ENCODE data around the gene CDHR3.

The CDHR3 gene

GRCh38 chr7:106047818-106048705, 85.0 kb downstream of the CDHR3 start:
- TF ChIP-seq ZNF37A (tag by site-specific recombination; IDR thresholded peaks at IDR 0.05), result no peak
- TF ChIP-seq ZFP37 (tag by site-specific recombination; IDR thresholded peaks at IDR 0.05), result no peak
- peak; percentile 96 for TF ChIP-seq ZIC2 (tag by site-specific recombination; IDR thresholded peaks at IDR 0.05)
- TF ChIP-seq ZNF785 (tag by site-specific recombination; IDR thresholded peaks at IDR 0.05), result no peak
- no peak for TF ChIP-seq GLIS1 (tag by site-specific recombination; IDR thresholded peaks at IDR 0.05)
- no peak for TF ChIP-seq BCL11A (tag by site-specific recombination; IDR thresholded peaks at IDR 0.05; ENCODE audit: low read depth)
- no peak for TF ChIP-seq ZFP3 (tag by site-specific recombination; IDR thresholded peaks at IDR 0.05; ENCODE audit: low read depth)
- TF ChIP-seq SCRT2 (tag by site-specific recombination; IDR thresholded peaks at IDR 0.05), result no peak
- TF ChIP-seq ZNF548 (tag by site-specific recombination; IDR thresholded peaks at IDR 0.05), result no peak
- TF ChIP-seq ZNF660 (tag by site-specific recombination; IDR thresholded peaks at IDR 0.05), result peak; percentile 40; the same call in 1 of the 2 replicates
- Histone ChIP-seq H3K9me3 (ENCODE audit: control insufficient read depth, insufficient read depth, low read depth, low read length) (no peaks in the 10 kb centered on the region), H3K36me3 (ENCODE audit: control insufficient read depth in 2 of 2, insufficient read depth in 1 of 2, low read length in 2 of 2) (no peaks in the 10 kb centered on the region), H3K27ac (ENCODE audit: extremely low read depth, low read depth, low read length) (no peak overlapping the region), H3K4me1 (ENCODE audit: control insufficient read depth, insufficient read depth, low read length) (peaks cover 3% of the 10 kb centered on the region; the same call in 1 of the 2 replicates), H3K4me3 (ENCODE audit: low read depth, low read length) (no peak overlapping the region)
- ChIA-PET CTCF (interaction anchor here (0.6 to 1.5 kb wide), 5 partner anchors 8 to 408 kb away, joined by 3 to 9 read pairs (median 4); no protein-coding TSS in a partner anchor), POLR2A (interaction anchor here (0.6 kb wide), 1 partner anchor 109 kb away, joined by 3 read pairs; no protein-coding TSS in a partner anchor)

- ChIA-PET POLR2A (interaction anchor here (0.6 kb wide), 1 partner anchor 108 kb away, joined by 3 read pairs; no protein-coding TSS in a partner anchor), CTCF (interaction anchor here (0.6 to 1.1 kb wide), 2 partner anchors 100 to 112 kb away, joined by 3 read pairs; no protein-coding TSS in a partner anchor)
- H3K9me3 ChIP-seq (ENCODE audit: control insufficient read depth, insufficient read depth, low read depth, low read length), result no peaks in the 10 kb centered on the region
- no peak overlapping the region for H3K27ac ChIP-seq (ENCODE audit: extremely low read depth, low read depth, low read length)
- H3K4me1 ChIP-seq (ENCODE audit: control insufficient read depth, insufficient read depth, low read length), result peaks cover 3% of the 10 kb centered on the region; the same call in 1 of the 2 replicates
- no peaks in the 10 kb centered on the region for H3K36me3 ChIP-seq (ENCODE audit: control insufficient read depth in 2 of 2, insufficient read depth in 1 of 2, low read length in 2 of 2)
- no peak for TF ChIP-seq ZNF747 (tag by site-specific recombination; IDR thresholded peaks at IDR 0.05)
- no peak overlapping the region for H3K4me3 ChIP-seq (ENCODE audit: low read depth, low read length)
Measured at GRCh38 chr7:106048706-106049020, 85.6 kb downstream of the CDHR3 start.

GRCh38 chr7:106049139-106049752, 86.2 kb downstream of the CDHR3 start:
- Histone ChIP-seq H3K36me3 (ENCODE audit: control insufficient read depth in 2 of 2, insufficient read depth in 1 of 2, low read length in 2 of 2) (no peaks in the 10 kb centered on the region), H3K4me3 (ENCODE audit: low read depth, low read length) (no peak overlapping the region), H3K27ac (ENCODE audit: extremely low read depth, low read depth, low read length) (no peak overlapping the region), H3K4me1 (ENCODE audit: control insufficient read depth, insufficient read depth, low read length) (peaks cover 3% of the 10 kb centered on the region; the same call in 1 of the 2 replicates), H3K9me3 (ENCODE audit: control insufficient read depth, insufficient read depth, low read depth, low read length) (no peaks in the 10 kb centered on the region)
- ChIA-PET POLR2A (interaction anchor here (0.6 kb wide), 1 partner anchor 108 kb away, joined by 3 read pairs; no protein-coding TSS in a partner anchor), CTCF (interaction anchor here (0.6 to 3.0 kb wide), 3 partner anchors 104 to 287 kb away, joined by 3 to 27 read pairs (median 5); no protein-coding TSS in a partner anchor)
- TF ChIP-seq ZNF19 (tag by site-specific recombination; IDR thresholded peaks at IDR 0.05; ENCODE audit: low read depth) (no peak), ZNF362 (tag by site-specific recombination; IDR thresholded peaks at IDR 0.05) (no peak), ZNF174 (tag by site-specific recombination; IDR thresholded peaks at IDR 0.05) (no peak), PATZ1 (tag by site-specific recombination; IDR thresholded peaks at IDR 0.05) (no peak), ZNF701 (tag by site-specific recombination; IDR thresholded peaks at IDR 0.05) (no peak), ZNF785 (tag by site-specific recombination; IDR thresholded peaks at IDR 0.05) (no peak), ZNF138 (tag by site-specific recombination; IDR thresholded peaks at IDR 0.05; ENCODE audit: borderline replicate concordance) (no peak), ZNF24 (tag by site-specific recombination; IDR thresholded peaks at IDR 0.05) (no peak)

All from HEK293 (cell line).